GM11168 (cell line): Measurements from ENCODE around the gene TMEM198.

ENCODE experiments used
- in situ Hi-C: fragments of 300-500 bp; cut with MboI; formaldehyde crosslinking; loops from one replicate; pipeline ENCODE4 v1.12.0; 2022; ENCODE audit warnings: low sequenced_read_pairs; ENCODE audit not compliant: unreplicated experiment

TMEM198 gene

GRCh38 chr2:219508971-219509779, 34.7 kb upstream of the TMEM198 start:
- in situ Hi-C loops, result no loop called here

GRCh38 chr2:219509780-219510511, 33.9 kb upstream of the TMEM198 start:
- in situ Hi-C loops, result no loop called here

- in situ Hi-C loops, result no loop called here
These were observed 33.2 kb upstream of the TMEM198 start for GRCh38 chr2:219510512-219511135.

DNA sequence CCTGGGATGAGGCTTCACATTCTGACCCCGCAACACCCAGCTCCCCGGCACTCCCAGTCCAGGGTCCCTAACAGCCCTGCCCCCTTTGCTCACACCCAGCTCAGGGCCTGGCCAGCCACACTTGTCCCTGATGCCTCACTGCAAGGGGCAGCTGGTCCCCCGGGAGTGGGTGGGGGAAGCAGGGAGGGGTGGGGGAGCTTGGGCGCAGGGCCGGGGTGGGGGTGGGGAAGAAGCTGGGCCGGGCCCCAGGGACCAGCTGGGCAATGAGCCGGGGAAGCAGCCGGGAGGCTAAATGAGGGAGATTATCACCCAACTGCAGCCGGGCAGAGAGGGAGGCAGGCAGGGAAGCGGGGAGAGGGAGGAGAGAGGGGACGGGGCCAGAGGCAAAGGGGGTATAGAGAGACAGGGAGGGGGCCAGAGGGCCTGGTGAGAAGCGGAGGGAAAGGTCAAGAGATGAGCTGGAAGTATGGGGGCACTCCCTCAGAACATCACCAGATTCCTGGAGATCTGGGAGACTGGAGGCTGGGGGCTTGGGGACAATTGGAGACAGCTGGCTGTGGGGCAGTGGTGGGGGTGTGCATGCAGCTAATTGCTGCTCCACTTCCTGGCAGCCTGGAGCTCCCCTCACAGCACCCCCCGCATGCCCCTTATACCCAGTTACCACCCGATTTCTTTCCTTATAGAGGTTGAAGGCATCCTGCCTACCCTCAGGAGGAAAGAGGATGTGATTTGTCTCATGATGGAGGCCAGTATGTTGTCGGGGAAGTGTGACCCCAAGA, 32.1 kb upstream of the TMEM198 start:
- in situ Hi-C loops, result no loop called here

GRCh38 chr2:219512524-219513216, 31.2 kb upstream of the TMEM198 start:
- in situ Hi-C loops, result no loop called here

DNA sequence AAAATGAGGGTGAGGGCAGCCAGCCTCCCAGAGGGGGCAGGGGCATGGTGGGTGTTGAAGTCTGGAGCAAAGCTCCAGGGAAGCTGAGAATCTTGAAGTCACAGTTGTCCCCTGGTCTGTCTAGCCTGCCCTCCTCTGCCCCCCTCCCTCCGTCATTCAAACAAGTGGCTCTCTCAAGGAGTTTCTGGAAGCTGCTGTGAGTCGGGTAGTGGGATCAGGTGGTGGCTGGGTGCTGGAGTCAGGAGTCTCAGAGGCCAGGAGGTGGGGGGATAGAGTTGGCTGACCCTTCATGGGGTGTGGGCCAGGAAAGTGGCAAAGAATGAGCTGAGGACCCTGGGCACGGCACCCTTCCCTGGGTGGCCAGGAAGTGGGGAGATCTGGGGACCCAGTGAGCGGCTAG, 30.0 kb upstream of the TMEM198 start:
- in situ Hi-C loops, result no loop called here

- in situ Hi-C loops, result no loop called here
These were observed 29.5 kb upstream of the TMEM198 start, which contains the start of gene ASIC4 for GRCh38 chr2:219514196-219514761. TSS of gene ASIC4 (plus strand) at chr2:219514482. CDS start at chr2:219514725, 243 bp downstream.

GRCh38 chr2:219514836-219515235, 29.0 kb upstream of the TMEM198 start:
- in situ Hi-C loops, result no loop called here

- in situ Hi-C loops, result no loop called here
These were observed 27.8 kb upstream of the TMEM198 start for GRCh38 chr2:219515874-219516629.

GRCh38 chr2:219516888-219517287, 26.9 kb upstream of the TMEM198 start:
- in situ Hi-C loops, result no loop called here

- in situ Hi-C loops, result no loop called here
These were observed 25.7 kb upstream of the TMEM198 start for GRCh38 chr2:219517954-219518778.

DNA sequence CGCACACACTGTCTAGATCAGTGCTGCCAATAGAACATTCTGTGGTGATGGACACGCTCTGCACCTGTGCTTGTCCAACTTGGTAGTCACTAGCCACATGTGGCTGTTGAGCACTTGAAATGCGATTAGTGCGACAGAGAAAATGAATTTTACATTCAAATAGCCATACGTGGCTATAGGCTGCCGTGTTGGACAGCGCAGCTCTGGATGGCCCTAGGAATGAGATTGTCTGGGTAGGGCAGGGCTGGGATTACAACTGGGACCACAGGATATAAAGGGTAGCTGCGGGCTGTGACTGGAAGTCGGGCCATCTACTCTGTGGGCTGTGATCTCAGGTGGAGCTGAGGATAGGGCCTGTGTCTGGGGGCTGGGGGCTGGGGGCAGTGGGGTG, 24.3 kb upstream of the TMEM198 start:
- in situ Hi-C loops, result no loop called here

DNA sequence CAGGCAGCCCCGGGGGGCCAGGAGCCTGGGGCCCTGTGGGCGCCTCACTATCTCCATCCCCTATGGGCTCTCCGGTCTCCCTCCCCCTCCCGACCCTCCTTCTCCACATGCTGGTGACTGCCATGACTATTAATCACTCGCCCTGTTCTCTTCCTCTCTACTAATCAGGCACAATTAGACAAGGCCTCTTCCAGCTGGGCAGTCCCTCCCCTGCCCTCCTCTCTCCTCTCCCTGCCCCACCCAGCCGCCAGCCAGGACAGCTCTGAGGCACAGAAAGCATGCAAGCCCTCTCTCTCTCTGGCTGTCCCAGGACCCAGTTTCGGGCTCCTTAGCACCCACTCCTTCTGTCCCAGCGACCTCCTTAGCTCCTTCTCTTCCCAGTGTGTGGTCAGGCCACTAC, 23.7 kb upstream of the TMEM198 start:
- in situ Hi-C loops, result loop anchor here (10.0 kb wide), 1 partner anchor 45 kb away; no protein-coding TSS in a partner anchor

GRCh38 chr2:219521066-219521880, 22.6 kb upstream of the TMEM198 start:
- in situ Hi-C loops, result loop anchor here (10.0 kb wide), 1 partner anchor 46 kb away; no protein-coding TSS in a partner anchor

DNA sequence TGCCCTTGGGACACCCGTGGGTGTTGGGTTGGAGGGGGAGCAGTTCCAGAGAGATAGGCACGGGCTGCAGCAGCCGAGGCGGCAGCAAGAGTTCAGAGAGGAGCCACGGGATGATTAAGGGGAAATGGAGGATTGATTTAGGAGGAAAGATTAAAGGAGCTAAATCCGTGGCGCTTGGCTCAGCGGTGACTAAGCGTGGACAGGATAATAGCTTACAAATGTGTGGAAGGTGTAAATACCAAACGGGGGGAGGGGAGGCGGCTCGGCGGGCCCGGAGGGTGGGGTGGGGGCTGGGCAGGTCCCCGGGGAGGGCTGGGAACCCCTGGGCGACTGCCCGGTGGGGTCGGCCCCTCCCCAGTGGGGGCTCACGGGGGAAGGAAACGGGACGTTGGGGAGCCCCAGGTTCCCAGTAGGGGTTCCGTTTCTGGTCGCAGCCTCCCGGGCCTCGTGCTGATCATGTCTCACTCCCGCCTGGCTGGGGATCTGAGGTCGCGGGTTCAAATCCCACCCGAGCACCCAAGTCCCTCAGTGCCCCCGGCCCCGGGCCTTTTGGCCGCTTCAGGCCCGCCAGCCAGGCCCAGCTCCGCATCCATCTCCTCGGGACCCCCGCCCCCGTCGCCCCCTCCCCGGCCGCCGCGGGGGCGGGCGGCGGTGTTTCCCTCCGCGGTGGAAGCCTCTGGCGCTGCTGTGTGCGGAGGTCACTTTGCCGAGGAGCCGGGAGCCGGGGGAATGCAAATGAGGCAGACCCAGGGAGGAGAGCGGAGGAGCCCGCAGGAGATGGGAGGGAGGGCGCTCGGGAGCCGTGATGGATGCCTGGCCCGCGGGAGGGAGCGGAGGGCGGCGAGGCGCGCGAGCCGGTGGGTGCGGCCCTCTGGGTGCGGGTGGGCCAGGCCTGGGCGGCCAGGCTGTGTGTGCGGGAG, 21.5 kb upstream of the TMEM198 start:
- in situ Hi-C loops, result loop anchor here (10.0 kb wide), 1 partner anchor 48 kb away; no protein-coding TSS in a partner anchor
